Naive B cell (primary cell): Measurements from ENCODE around the gene UST. TPM values are rescaled to one million over a fixed set of nuclear protein-coding genes. Genes with fewer than 3 reads are reported as not detected.
"Not testable (repeated sequence)": the region's sequence is repeated elsewhere in the genome, so short reads cannot be mapped to it uniquely, and the experiment has no call there.

Experiments
- ATAC-seq, 2 donors: fragments of 150-1000 bp; cut with Tn5 transposase; 2 replicates each; pipeline ENCODE4 v1.10.0; 2021; ENCODE audit warnings: low read depth in 2 of 2, mild to moderate bottlenecking in 2 of 2, moderate library complexity in 2 of 2
- DNase-seq: peaks from one replicate; pipeline ENCODE4 v3.0.0; 2022
- H3K27ac Mint-ChIP-seq, 6 donors: one replicate each; pipeline ENCODE4 v1.8.0; 2020 to 2022; ENCODE audit warnings: mild to moderate bottlenecking in 6 of 6, mixed read lengths in 6 of 6, moderate library complexity in 5 of 6, inconsistent platforms in 2 of 6
- H3K27me3 Mint-ChIP-seq, 3 donors: one replicate each; pipeline ENCODE4 v1.8.0; 2021 to 2022; ENCODE audit warnings: mixed read lengths in 3 of 3, mild to moderate bottlenecking in 1 of 3
- H3K36me3 Mint-ChIP-seq, 2 donors: one replicate each; pipeline ENCODE4 v1.8.0; 2020 to 2022; ENCODE audit warnings: mixed read lengths in 2 of 2, inconsistent platforms in 1 of 2, mild to moderate bottlenecking in 1 of 2
- H3K4me1 Mint-ChIP-seq, 3 donors: one replicate each; pipeline ENCODE4 v1.8.0; 2020 to 2022; ENCODE audit warnings: mixed read lengths in 3 of 3, inconsistent platforms in 1 of 3, mild to moderate bottlenecking in 1 of 3, moderate library complexity in 1 of 3
- H3K4me3 Mint-ChIP-seq, 8 donors: one replicate each; pipeline ENCODE4 v1.8.0; 2020 to 2022; ENCODE audit warnings: mild to moderate bottlenecking in 8 of 8, mixed read lengths in 8 of 8, moderate library complexity in 8 of 8, inconsistent platforms in 2 of 8
- H3K9me3 Mint-ChIP-seq, 7 donors: one replicate each; pipeline ENCODE4 v1.8.0; 2020 to 2022; ENCODE audit warnings: mixed read lengths in 7 of 7, mild to moderate bottlenecking in 5 of 7, inconsistent platforms in 2 of 7, moderate library complexity in 1 of 7
- polyA plus RNA-seq, 6 donors: library from polyadenylated mRNA; unstranded; fragments of 300-500 nt; fragmentation: Illumina TruSeq; gene quantifications; one replicate each; pipeline ENCODE4 v1.2.3, GENCODE V29; 2021; ENCODE audit warnings: low read depth in 6 of 6

UST gene
- polyA plus RNA-seq, 6 donors from 2014 or later, result 2.8 to 7.2 (median 5.2) TPM

GRCh38 chr6:149026530-149026942, 279.7 kb downstream of the UST start:
- Mint-ChIP-seq H3K27me3 (no peaks in the 10 kb centered on the region), H3K4me1 (peaks cover 0 to 3% (median 2%) of the 10 kb centered on the region in 3 donors), H3K27ac (no peak overlapping the region), H3K9me3 (peaks cover 0 to 7% (median 0%) of the 10 kb centered on the region in 7 donors), H3K4me3 (no peak overlapping the region), H3K36me3 (peaks cover 17 to 25% of the 10 kb centered on the region in 2 donors)
- ATAC-seq (no peak), DNase-seq (peak; percentile 16)

- H3K4me1 Mint-ChIP-seq, result peaks cover 0 to 7% (median 3%) of the 10 kb centered on the region in 3 donors
- DNase-seq, result no peak
- H3K27me3 Mint-ChIP-seq, result no peaks in the 10 kb centered on the region
- H3K4me3 Mint-ChIP-seq, result no peak overlapping the region
- no peak for ATAC-seq
- H3K9me3 Mint-ChIP-seq, result peaks cover 0 to 7% (median 0%) of the 10 kb centered on the region in 7 donors
- H3K36me3 Mint-ChIP-seq, result peaks cover 8 to 18% of the 10 kb centered on the region in 2 donors
- no peak overlapping the region for H3K27ac Mint-ChIP-seq
These were observed 280.7 kb downstream of the UST start for GRCh38 chr6:149027484-149027883.

- peak; percentile 66 for DNase-seq
- Mint-ChIP-seq H3K4me3 (no peak overlapping the region), H3K9me3 (peaks cover 0 to 7% (median 0%) of the 10 kb centered on the region in 7 donors), H3K27me3 (no peaks in the 10 kb centered on the region), H3K4me1 (peaks cover 0 to 7% (median 3%) of the 10 kb centered on the region in 3 donors), H3K36me3 (peaks cover 0 to 15% of the 10 kb centered on the region in 2 donors), H3K27ac (peak overlapping the region in 1 of 6 donors; percentile 2)
- peak; percentile 65 to 74 for ATAC-seq
These were observed 282.1 kb downstream of the UST start for GRCh38 chr6:149028767-149029405.

- peaks cover 0 to 3% (median 0%) of the 10 kb centered on the region in 7 donors for H3K9me3 Mint-ChIP-seq
- no peaks in the 10 kb centered on the region for H3K27me3 Mint-ChIP-seq
- H3K27ac Mint-ChIP-seq, result peak overlapping the region in 2 of 6 donors; percentile 53 to 87
- no peak for ATAC-seq
- peak overlapping the region in 1 of 8 donors; percentile 10 for H3K4me3 Mint-ChIP-seq
- H3K36me3 Mint-ChIP-seq, result peaks cover 0 to 2% of the 10 kb centered on the region in 2 donors
- H3K4me1 Mint-ChIP-seq, result peaks cover 0 to 7% (median 3%) of the 10 kb centered on the region in 3 donors
- no peak for DNase-seq
These were observed 284.5 kb downstream of the UST start for GRCh38 chr6:149031201-149031858.

GRCh38 chr6:149031859-149032598, 285.2 kb downstream of the UST start:
- Mint-ChIP-seq H3K27ac (peak overlapping the region in 4 of 6 donors; percentile 53 to 89 (median 78)), H3K4me1 (peaks cover 0 to 7% (median 3%) of the 10 kb centered on the region in 3 donors), H3K36me3 (peaks cover 6 to 7% of the 10 kb centered on the region in 2 donors), H3K27me3 (no peaks in the 10 kb centered on the region), H3K9me3 (no peaks in the 10 kb centered on the region), H3K4me3 (peak overlapping the region in 2 of 8 donors; percentile 10 to 69)
- no peak for DNase-seq
- ATAC-seq, result no peak

- no peaks in the 10 kb centered on the region for H3K27me3 Mint-ChIP-seq
- H3K4me3 Mint-ChIP-seq, result no peak overlapping the region
- no peaks in the 10 kb centered on the region for H3K9me3 Mint-ChIP-seq
- no peak for DNase-seq
- peak in 1 of 2 donors; percentile 21 for ATAC-seq
- H3K27ac Mint-ChIP-seq, result peak overlapping the region in 1 of 6 donors; percentile 53
- H3K36me3 Mint-ChIP-seq, result peaks cover 8% of the 10 kb centered on the region in 2 donors
- peaks cover 0 to 7% (median 3%) of the 10 kb centered on the region in 3 donors for H3K4me1 Mint-ChIP-seq
These were observed 286.0 kb downstream of the UST start for GRCh38 chr6:149032599-149033405.

- Mint-ChIP-seq H3K27me3 (no peaks in the 10 kb centered on the region), H3K27ac (no peak overlapping the region), H3K36me3 (peaks cover 8 to 14% of the 10 kb centered on the region in 2 donors), H3K4me1 (peaks cover 0 to 7% (median 3%) of the 10 kb centered on the region in 3 donors), H3K9me3 (no peaks in the 10 kb centered on the region), H3K4me3 (no peak overlapping the region)
- ATAC-seq (no peak), DNase-seq (no peak)
These were observed 286.6 kb downstream of the UST start for GRCh38 chr6:149033454-149033853.

- H3K4me1 Mint-ChIP-seq, result peaks cover 0 to 4% (median 0%) of the 10 kb centered on the region in 3 donors
These were observed 288.9 kb downstream of the UST start for GRCh38 chr6:149035766-149036165.

GRCh38 chr6:149037051-149037671, 290.3 kb downstream of the UST start:
- ATAC-seq (no peak), DNase-seq (no peak)
- H3K4me1 Mint-ChIP-seq, result peaks cover 0 to 3% (median 0%) of the 10 kb centered on the region in 3 donors
- H3K4me3 Mint-ChIP-seq, result no peak overlapping the region
- H3K27ac Mint-ChIP-seq, result no peak overlapping the region
- H3K27me3 Mint-ChIP-seq, result no peaks in the 10 kb centered on the region
- H3K36me3 Mint-ChIP-seq, result peaks cover 8 to 21% of the 10 kb centered on the region in 2 donors
- H3K9me3 Mint-ChIP-seq, result no peaks in the 10 kb centered on the region

More at GRCh38 chr6:149035766-149036165, 288.9 kb downstream of the UST start:
- H3K9me3 Mint-ChIP-seq, result no peaks in the 10 kb centered on the region
- H3K36me3 Mint-ChIP-seq, result peaks cover 8 to 14% of the 10 kb centered on the region in 2 donors
- DNase-seq (no peak), ATAC-seq (no peak)
- H3K27me3 Mint-ChIP-seq, result no peaks in the 10 kb centered on the region
- H3K27ac Mint-ChIP-seq, result no peak overlapping the region
- no peak overlapping the region for H3K4me3 Mint-ChIP-seq

- not testable (repeated sequence) for H3K4me3 Mint-ChIP-seq, ATAC-seq, H3K9me3 Mint-ChIP-seq, H3K27me3 Mint-ChIP-seq, H3K4me1 Mint-ChIP-seq, DNase-seq
- H3K27ac Mint-ChIP-seq, result peak overlapping the region in 1 of 6 donors; percentile 49
- H3K36me3 Mint-ChIP-seq, result peaks cover 8 to 21% of the 10 kb centered on the region in 2 donors
These were observed 292.2 kb downstream of the UST start for GRCh38 chr6:149039025-149039424.

GRCh38 chr6:149041953-149042352, 295.1 kb downstream of the UST start:
- no peak for ATAC-seq
- Mint-ChIP-seq H3K27me3 (no peaks in the 10 kb centered on the region), H3K4me3 (no peak overlapping the region), H3K9me3 (no peaks in the 10 kb centered on the region), H3K4me1 (peaks cover 9 to 23% (median 10%) of the 10 kb centered on the region in 3 donors), H3K27ac (no peak overlapping the region), H3K36me3 (peaks cover 3 to 15% of the 10 kb centered on the region in 2 donors)
- DNase-seq, result no peak

- ATAC-seq (no peak), DNase-seq (no peak)
- H3K9me3 Mint-ChIP-seq, result no peaks in the 10 kb centered on the region
- H3K36me3 Mint-ChIP-seq, result peaks cover 0 to 7% of the 10 kb centered on the region in 2 donors
- H3K4me1 Mint-ChIP-seq, result peaks cover 10 to 39% (median 23%) of the 10 kb centered on the region in 3 donors
- peak overlapping the region in 2 of 6 donors; percentile 71 to 91 for H3K27ac Mint-ChIP-seq
- H3K27me3 Mint-ChIP-seq, result no peaks in the 10 kb centered on the region
- no peak overlapping the region for H3K4me3 Mint-ChIP-seq
These were observed 296.8 kb downstream of the UST start for GRCh38 chr6:149043476-149044130.
